Choroid plexus epithelial cell (primary cell): ENCODE results near the gene NMBR.

ENCODE experiments used
- DNase-seq: peaks from one replicate; pipeline ENCODE4 v3.0.0-alpha.2; 2010; ENCODE audit warnings: low read depth
- H3K4me3 ChIP-seq: 2 replicates; pipeline ENCODE4 v1.5.1; 2011; ENCODE audit warnings: low read depth, mild to moderate bottlenecking, control low read depth, low read length, moderate library complexity
- TF ChIP-seq, protein P1 (sequence below): conservative IDR thresholded peaks from 2 replicates; pipeline ENCODE4 v1.5.1; 2011; ENCODE audit warnings: low read depth, mild to moderate bottlenecking, control low read depth, inconsistent platforms, low read length, moderate library complexity

The NMBR gene

DNA sequence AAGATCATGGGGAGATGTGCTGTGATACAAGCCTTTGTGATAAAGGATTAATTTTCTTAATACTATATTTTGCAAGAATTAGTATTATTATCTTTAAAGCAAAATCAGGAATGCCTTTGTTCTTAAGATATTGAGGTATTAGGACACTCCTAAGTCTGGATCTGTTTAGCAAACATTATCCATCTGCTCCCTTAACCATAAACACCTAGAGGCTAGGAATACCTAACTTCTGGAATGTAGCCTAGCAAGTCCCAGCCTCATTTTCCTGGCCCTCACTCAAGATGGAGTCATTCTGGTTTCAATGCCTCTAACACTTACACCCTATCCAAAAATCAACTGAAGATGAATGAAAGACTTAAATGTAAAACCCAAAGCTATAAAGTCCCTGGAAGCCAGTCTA lies 120.5 kb downstream of the NMBR start:
- TF ChIP-seq, protein P1, sequence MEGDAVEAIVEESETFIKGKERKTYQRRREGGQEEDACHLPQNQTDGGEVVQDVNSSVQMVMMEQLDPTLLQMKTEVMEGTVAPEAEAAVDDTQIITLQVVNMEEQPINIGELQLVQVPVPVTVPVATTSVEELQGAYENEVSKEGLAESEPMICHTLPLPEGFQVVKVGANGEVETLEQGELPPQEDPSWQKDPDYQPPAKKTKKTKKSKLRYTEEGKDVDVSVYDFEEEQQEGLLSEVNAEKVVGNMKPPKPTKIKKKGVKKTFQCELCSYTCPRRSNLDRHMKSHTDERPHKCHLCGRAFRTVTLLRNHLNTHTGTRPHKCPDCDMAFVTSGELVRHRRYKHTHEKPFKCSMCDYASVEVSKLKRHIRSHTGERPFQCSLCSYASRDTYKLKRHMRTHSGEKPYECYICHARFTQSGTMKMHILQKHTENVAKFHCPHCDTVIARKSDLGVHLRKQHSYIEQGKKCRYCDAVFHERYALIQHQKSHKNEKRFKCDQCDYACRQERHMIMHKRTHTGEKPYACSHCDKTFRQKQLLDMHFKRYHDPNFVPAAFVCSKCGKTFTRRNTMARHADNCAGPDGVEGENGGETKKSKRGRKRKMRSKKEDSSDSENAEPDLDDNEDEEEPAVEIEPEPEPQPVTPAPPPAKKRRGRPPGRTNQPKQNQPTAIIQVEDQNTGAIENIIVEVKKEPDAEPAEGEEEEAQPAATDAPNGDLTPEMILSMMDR: no peak
- DNase-seq: no peak
- no peak overlapping the region for H3K4me3 ChIP-seq
